PFSK-1 (cell line): Measurements from ENCODE around the gene RAX2.

Experiments used
- FOXP2 ChIP-seq: optimal IDR thresholded peaks from 2 replicates; pipeline ENCODE3; 2011; ENCODE audit warnings: borderline replicate concordance, control low read depth, inconsistent platforms; ENCODE audit not compliant: insufficient read depth; ENCODE audit errors: extremely low read length, extremely low read depth
- POLR2AphosphoS5 ChIP-seq: IDR thresholded peaks from 2 replicates; pipeline ENCODE4 v1.6.1; 2012; ENCODE audit warnings: low read depth, mild to moderate bottlenecking, control low read depth, low read length, moderate library complexity
- REST ChIP-seq, 2 experiments: IDR thresholded peaks; 2 replicates each; pipeline versions ENCODE4 v1.6.1 to v1.8.0; 2011 to 2012; ENCODE audit warnings: low read depth in 2 of 2, low read length in 2 of 2, control low read depth in 1 of 2, inconsistent platforms in 1 of 2, mild to moderate bottlenecking in 1 of 2, moderate library complexity in 1 of 2; ENCODE audit not compliant: insufficient read depth in 1 of 2
- SIN3A ChIP-seq: IDR thresholded peaks from 2 replicates; pipeline ENCODE4 v1.6.1; 2012; ENCODE audit warnings: mild to moderate bottlenecking, low read length, moderate library complexity, borderline replicate concordance; ENCODE audit not compliant: insufficient read depth
- TAF1 ChIP-seq: IDR thresholded peaks from 2 replicates; pipeline ENCODE4 v1.6.1; 2012; ENCODE audit warnings: low read length, control low read depth, borderline replicate concordance; ENCODE audit not compliant: insufficient read depth

Gene RAX2

GRCh38 chr19:3732108-3732507, 39.9 kb downstream of the RAX2 start:
- no peak for TF ChIP-seq SIN3A
- TF ChIP-seq REST (IDR thresholded peaks at IDR 0.05; ENCODE audit: insufficient read depth in 1 of 2, low read depth in 2 of 2, low read length in 2 of 2), result no peak
- no peak for TF ChIP-seq FOXP2
- no peak for TF ChIP-seq TAF1

- no peak for TF ChIP-seq TAF1
- TF ChIP-seq REST (IDR thresholded peaks at IDR 0.05; ENCODE audit: insufficient read depth in 1 of 2, low read depth in 2 of 2, low read length in 2 of 2), result no peak
- TF ChIP-seq FOXP2, result no peak
- no peak for TF ChIP-seq POLR2AphosphoS5
- TF ChIP-seq SIN3A, result no peak
Measured at GRCh38 chr19:3730457-3730958, 41.5 kb downstream of the RAX2 start.

GRCh38 chr19:3725640-3726310, 46.3 kb downstream of the RAX2 start:
- TF ChIP-seq FOXP2, result no peak
- no peak for TF ChIP-seq POLR2AphosphoS5
- no peak for TF ChIP-seq SIN3A
- TF ChIP-seq REST (IDR thresholded peaks at IDR 0.05; ENCODE audit: insufficient read depth in 1 of 2, low read depth in 2 of 2, low read length in 2 of 2), result no peak
- no peak for TF ChIP-seq TAF1

GRCh38 chr19:3725121-3725520, 46.9 kb downstream of the RAX2 start:
- TF ChIP-seq TAF1, result no peak

- TF ChIP-seq REST (IDR thresholded peaks at IDR 0.05; ENCODE audit: insufficient read depth in 1 of 2, low read depth in 2 of 2, low read length in 2 of 2) (no peak), POLR2AphosphoS5 (no peak), TAF1 (no peak), SIN3A (no peak), FOXP2 (no peak)
Measured at GRCh38 chr19:3723883-3724282, 48.1 kb downstream of the RAX2 start.

- no peak for TF ChIP-seq FOXP2
- no peak for TF ChIP-seq POLR2AphosphoS5
- TF ChIP-seq REST (IDR thresholded peaks at IDR 0.05; ENCODE audit: insufficient read depth in 1 of 2, low read depth in 2 of 2, low read length in 2 of 2), result no peak
- no peak for TF ChIP-seq TAF1
- no peak for TF ChIP-seq SIN3A
Measured at GRCh38 chr19:3723110-3723488, 48.9 kb downstream of the RAX2 start.
